M059J (cell line): ENCODE results near the gene HOXD13. TPM values are rescaled to one million over a fixed set of nuclear protein-coding genes. Genes with fewer than 3 reads are reported as not detected.

ENCODE experiments used
- DNase-seq: peaks from one replicate; pipeline ENCODE4 v3.0.0-alpha.2; 2012; ENCODE audit warnings: low read depth
- total RNA-seq: library from RNA; depleted of rRNA; stranded (reverse); fragments of >200 nt; shearing (Covaris generic); gene quantifications from 2 replicates; pipeline ENCODE4 v1.2.3, GENCODE V29; 2014

The HOXD13 gene
- total RNA-seq, 1 experiment from 2014 or later: 3.6 TPM

GRCh38 chr2:176094349-176094748 lies 1.8 kb downstream of the HOXD13 start:
- DNase-seq: no peak

- no peak for DNase-seq
These were observed 2.9 kb downstream of the HOXD13 start for GRCh38 chr2:176095421-176095820.

GRCh38 chr2:176096243-176096985 lies 3.9 kb downstream of the HOXD13 start:
- DNase-seq: peak; percentile 67

- peak; percentile 84 for DNase-seq
These were observed 4.7 kb downstream of the HOXD13 start for GRCh38 chr2:176096986-176097819.

GRCh38 chr2:176097820-176098365 lies 5.4 kb downstream of the HOXD13 start:
- DNase-seq: no peak

GRCh38 chr2:176098366-176099158 lies 6.0 kb downstream of the HOXD13 start:
- DNase-seq: no peak

GRCh38 chr2:176099159-176099727 lies 6.7 kb downstream of the HOXD13 start:
- DNase-seq: no peak

- DNase-seq: no peak
These were observed 7.4 kb downstream of the HOXD13 start, which contains the start of gene HOXD12 for GRCh38 chr2:176099728-176100546. TSS of gene HOXD12 (plus strand) at chr2:176099795. CDS start at chr2:176099802, 7 bp downstream.

GRCh38 chr2:176100547-176101140 lies 8.1 kb downstream of the HOXD13 start:
- no peak for DNase-seq

- no peak for DNase-seq
These were observed 8.8 kb downstream of the HOXD13 start for GRCh38 chr2:176101216-176101830.

GRCh38 chr2:176101842-176102241 lies 9.3 kb downstream of the HOXD13 start:
- DNase-seq: no peak

- no peak for DNase-seq
These were observed 9.9 kb downstream of the HOXD13 start for GRCh38 chr2:176102309-176102866.

- DNase-seq: no peak
These were observed 10.7 kb downstream of the HOXD13 start for GRCh38 chr2:176103194-176103593.

- DNase-seq: no peak
These were observed 11.3 kb downstream of the HOXD13 start for GRCh38 chr2:176103742-176104315.

GRCh38 chr2:176104316-176105077 lies 12.0 kb downstream of the HOXD13 start:
- peak; percentile 97 for DNase-seq

- peak; percentile 51 for DNase-seq
These were observed 12.7 kb downstream of the HOXD13 start for GRCh38 chr2:176105078-176105729.

GRCh38 chr2:176105730-176106580 lies 13.4 kb downstream of the HOXD13 start:
- no peak for DNase-seq
